Caco-2 (cell line): Measurements from ENCODE around the gene RPRD1A. TPM values are rescaled to one million over a fixed set of nuclear protein-coding genes. Genes with fewer than 3 reads are reported as not detected.

Experiments used
- BruUV-seq: library from RNA; stranded (reverse); fragments of 400-500 nt; replicated peaks from 2 replicates; lab custom pipeline; 2021; lab: Mats Ljungman, UMichigan
- CTCF ChIA-PET: fragments of 300-600 bp; sonication (Branson Sonifier 250); formaldehyde crosslinking; loops from one replicate; lab custom pipeline; 2022; ENCODE audit warnings: antibody characterized with exemption; lab: Charles Lee
- POLR2A ChIA-PET: fragments of 300-600 bp; sonication (Branson Sonifier 250); formaldehyde crosslinking; loops from one replicate; lab custom pipeline; 2022; ENCODE audit warnings: antibody characterized with exemption; lab: Charles Lee
- DNase-seq, 2 experiments: peaks; one replicate each; pipeline versions ENCODE4 v3.0.0 to v3.0.0-alpha.2; 2020 to 2022
- H3K27me3 ChIP-seq: replicated peaks from 2 replicates; pipeline ENCODE4 v1.6.0; 2011; ENCODE audit warnings: low read length; ENCODE audit not compliant: control insufficient read depth, insufficient read depth
- H3K36me3 ChIP-seq: 2 replicates; pipeline ENCODE4 v1.5.1; 2011; ENCODE audit warnings: low read length; ENCODE audit not compliant: control insufficient read depth, insufficient read depth
- H3K4me1 ChIP-seq: fragments of 250-450 bp; sonication (Bioruptor Pico); 2 replicates; pipeline ENCODE4 v1.5.1; 2020; ENCODE audit warnings: mild to moderate bottlenecking
- H3K4me3 ChIP-seq: 2 replicates; pipeline ENCODE4 v1.5.1; 2011; ENCODE audit warnings: low read depth, mild to moderate bottlenecking, control low read depth, low read length
- H3K9me3 ChIP-seq: fragments of 250-450 bp; sonication (Bioruptor Pico); 2 replicates; pipeline ENCODE4 v1.5.1; 2020; ENCODE audit warnings: mild to moderate bottlenecking, moderate library complexity
- H3K27ac Mint-ChIP-seq: one replicate; pipeline ENCODE4 v1.8.0; 2022; ENCODE audit warnings: mixed read lengths; ENCODE audit not compliant: unreplicated experiment
- H3K27me3 Mint-ChIP-seq: one replicate; pipeline ENCODE4 v1.8.0; 2022; ENCODE audit warnings: mixed read lengths; ENCODE audit not compliant: insufficient read depth, unreplicated experiment
- H3K36me3 Mint-ChIP-seq: one replicate; pipeline ENCODE4 v1.8.0; 2022; ENCODE audit warnings: mild to moderate bottlenecking, mixed read lengths; ENCODE audit not compliant: insufficient read depth, unreplicated experiment
- H3K4me1 Mint-ChIP-seq: one replicate; pipeline ENCODE4 v1.8.0; 2022; ENCODE audit warnings: low read depth, mixed read lengths; ENCODE audit not compliant: unreplicated experiment
- H3K4me3 Mint-ChIP-seq: one replicate; pipeline ENCODE4 v1.8.0; 2022; ENCODE audit warnings: mild to moderate bottlenecking, moderate library complexity, mixed read lengths; ENCODE audit not compliant: unreplicated experiment
- H3K9me3 Mint-ChIP-seq: one replicate; pipeline ENCODE4 v1.8.0; 2022; ENCODE audit warnings: mixed read lengths; ENCODE audit not compliant: unreplicated experiment
- intact Hi-C: fragments of 100-400 bp; cut with micrococcal nuclease; formaldehyde crosslinking; loops from one replicate; pipeline ENCODE4 v1.10.0; 2022; ENCODE audit not compliant: unreplicated experiment
- total RNA-seq: library from RNA; stranded (reverse); gene quantifications from 2 replicates; pipeline ENCODE4 v1.2.3, GENCODE V29; 2022
- TF ChIP-seq, protein P1 (sequence below), 2 experiments: fragments of 200-600 bp in 1 of 2; IDR thresholded peaks; 1 replicate in 1 of 2; 2 replicates in 1 of 2; pipeline versions ENCODE4 v1.5.1 to v1.8.0; 2011 to 2022; ENCODE audit warnings: antibody characterized with exemption in 1 of 2, control low read depth in 1 of 2, inconsistent platforms in 1 of 2, low read depth in 1 of 2, low read length in 1 of 2, mild to moderate bottlenecking in 1 of 2, moderate library complexity in 1 of 2; ENCODE audit not compliant: insufficient read depth in 1 of 2, severe bottlenecking in 1 of 2, unreplicated experiment in 1 of 2

Gene RPRD1A
- total RNA-seq, 1 experiment from 2014 or later, result 18.9 TPM

DNA sequence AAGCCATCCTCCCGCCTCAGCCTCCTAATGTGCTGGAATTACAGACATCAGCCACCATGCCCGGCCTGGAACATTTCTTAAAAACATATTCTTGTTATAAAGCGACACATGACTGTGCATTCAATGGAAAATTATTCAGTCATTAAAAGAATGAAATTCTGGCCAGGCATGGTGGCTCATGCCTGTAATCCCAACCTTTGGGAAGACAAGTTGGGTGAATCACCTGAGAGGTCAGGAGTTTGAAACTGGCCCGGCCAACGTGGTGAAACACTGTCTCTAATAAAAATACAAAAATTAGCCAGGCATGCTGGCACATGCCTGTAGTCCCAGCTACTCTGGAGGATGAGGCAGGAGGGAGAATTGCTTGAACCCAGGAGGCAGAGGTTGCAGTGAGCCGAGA is 21.6 kb upstream of the RPRD1A start:
- no peaks in the 10 kb centered on the region for H3K9me3 Mint-ChIP-seq
- DNase-seq, result no peak
- Histone ChIP-seq H3K36me3 (no peaks in the 10 kb centered on the region), H3K4me1 (no peaks in the 10 kb centered on the region), H3K4me3 (no peak overlapping the region), H3K9me3 (no peaks in the 10 kb centered on the region), H3K27me3 (no peaks in the 10 kb centered on the region)
- no peak overlapping the region for H3K27ac Mint-ChIP-seq
- ChIA-PET CTCF (no interaction called here), POLR2A (no interaction called here)
- TF ChIP-seq, protein P1, sequence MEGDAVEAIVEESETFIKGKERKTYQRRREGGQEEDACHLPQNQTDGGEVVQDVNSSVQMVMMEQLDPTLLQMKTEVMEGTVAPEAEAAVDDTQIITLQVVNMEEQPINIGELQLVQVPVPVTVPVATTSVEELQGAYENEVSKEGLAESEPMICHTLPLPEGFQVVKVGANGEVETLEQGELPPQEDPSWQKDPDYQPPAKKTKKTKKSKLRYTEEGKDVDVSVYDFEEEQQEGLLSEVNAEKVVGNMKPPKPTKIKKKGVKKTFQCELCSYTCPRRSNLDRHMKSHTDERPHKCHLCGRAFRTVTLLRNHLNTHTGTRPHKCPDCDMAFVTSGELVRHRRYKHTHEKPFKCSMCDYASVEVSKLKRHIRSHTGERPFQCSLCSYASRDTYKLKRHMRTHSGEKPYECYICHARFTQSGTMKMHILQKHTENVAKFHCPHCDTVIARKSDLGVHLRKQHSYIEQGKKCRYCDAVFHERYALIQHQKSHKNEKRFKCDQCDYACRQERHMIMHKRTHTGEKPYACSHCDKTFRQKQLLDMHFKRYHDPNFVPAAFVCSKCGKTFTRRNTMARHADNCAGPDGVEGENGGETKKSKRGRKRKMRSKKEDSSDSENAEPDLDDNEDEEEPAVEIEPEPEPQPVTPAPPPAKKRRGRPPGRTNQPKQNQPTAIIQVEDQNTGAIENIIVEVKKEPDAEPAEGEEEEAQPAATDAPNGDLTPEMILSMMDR (IDR thresholded peaks at IDR 0.05; ENCODE audit: insufficient read depth in 1 of 2, low read depth in 1 of 2, low read length in 1 of 2, severe bottlenecking in 1 of 2, unreplicated experiment in 1 of 2), result no peak
- H3K4me1 Mint-ChIP-seq, result no peaks in the 10 kb centered on the region
- peaks cover 6% of the 10 kb centered on the region for H3K27me3 Mint-ChIP-seq
- BruUV-seq, result no TSS peak
- H3K36me3 Mint-ChIP-seq, result no peaks in the 10 kb centered on the region
- H3K4me3 Mint-ChIP-seq, result no peak overlapping the region
- intact Hi-C loops, result no loop called here

DNA sequence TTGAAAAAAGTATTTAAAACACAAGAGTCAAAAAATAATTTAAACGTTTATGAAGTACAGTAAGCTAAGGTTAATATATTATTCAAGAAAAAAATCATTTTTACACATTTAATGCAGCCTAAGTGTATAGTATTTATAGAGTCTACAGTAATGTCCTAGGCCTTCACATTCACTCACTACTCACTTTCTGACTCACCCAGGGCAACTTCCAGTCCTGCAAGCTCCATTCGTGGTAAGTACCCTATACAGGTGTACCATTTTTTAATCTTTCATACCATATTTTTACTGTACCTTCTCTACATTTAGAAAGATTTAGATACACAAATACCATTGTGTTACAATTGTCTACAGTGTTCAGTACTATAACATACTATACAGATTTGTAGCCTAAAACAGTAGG is 20.9 kb upstream of the RPRD1A start:
- H3K36me3 Mint-ChIP-seq, result no peaks in the 10 kb centered on the region
- DNase-seq, result no peak
- POLR2A ChIA-PET, result no interaction called here
- Histone ChIP-seq H3K4me3 (no peak overlapping the region), H3K36me3 (no peaks in the 10 kb centered on the region), H3K27me3 (no peaks in the 10 kb centered on the region), H3K4me1 (no peaks in the 10 kb centered on the region), H3K9me3 (no peaks in the 10 kb centered on the region)
- no peaks in the 10 kb centered on the region for H3K9me3 Mint-ChIP-seq
- BruUV-seq, result no TSS peak
- TF ChIP-seq, protein P1 (IDR thresholded peaks at IDR 0.05; ENCODE audit: insufficient read depth in 1 of 2, low read depth in 1 of 2, low read length in 1 of 2, severe bottlenecking in 1 of 2, unreplicated experiment in 1 of 2), result no peak
- no peak overlapping the region for H3K27ac Mint-ChIP-seq
- H3K27me3 Mint-ChIP-seq, result peaks cover 3% of the 10 kb centered on the region
- CTCF ChIA-PET, result no interaction called here
- no peaks in the 10 kb centered on the region for H3K4me1 Mint-ChIP-seq
- H3K4me3 Mint-ChIP-seq, result no peak overlapping the region
- intact Hi-C loops, result no loop called here

DNA sequence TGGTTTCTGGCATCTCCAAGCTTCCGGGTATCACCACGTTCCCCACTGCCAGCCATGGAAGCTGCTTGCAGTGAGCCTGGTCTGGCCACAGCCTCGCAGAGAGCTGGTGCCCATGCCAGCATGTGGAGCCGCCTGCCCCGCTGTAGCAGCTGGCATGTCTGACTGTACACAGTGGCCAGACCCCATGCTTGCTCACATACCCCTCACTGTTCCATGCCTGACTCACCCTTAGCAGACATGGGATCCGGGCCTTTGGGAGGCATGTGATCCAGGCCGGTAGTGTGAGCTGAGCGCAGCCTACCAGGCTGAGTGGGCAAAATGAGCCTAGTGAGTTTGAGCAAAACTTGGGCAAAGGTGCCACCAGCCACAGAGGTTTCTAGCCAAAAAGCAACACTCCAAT is 18.8 kb upstream of the RPRD1A start:
- H3K4me3 ChIP-seq, result no peak overlapping the region
- BruUV-seq, result no TSS peak
- TF ChIP-seq, protein P1 (IDR thresholded peaks at IDR 0.05; ENCODE audit: insufficient read depth in 1 of 2, low read depth in 1 of 2, low read length in 1 of 2, severe bottlenecking in 1 of 2, unreplicated experiment in 1 of 2), result no peak
- intact Hi-C loops, result no loop called here
- no peaks in the 10 kb centered on the region for H3K36me3 ChIP-seq
- ChIA-PET POLR2A (no interaction called here), CTCF (no interaction called here)
- no peaks in the 10 kb centered on the region for H3K9me3 ChIP-seq
- Mint-ChIP-seq H3K36me3 (no peaks in the 10 kb centered on the region), H3K27me3 (peaks cover 3% of the 10 kb centered on the region), H3K4me3 (no peak overlapping the region), H3K27ac (no peak overlapping the region), H3K9me3 (peaks cover 10% of the 10 kb centered on the region), H3K4me1 (no peaks in the 10 kb centered on the region)
- no peaks in the 10 kb centered on the region for H3K4me1 ChIP-seq
- H3K27me3 ChIP-seq, result no peaks in the 10 kb centered on the region
- DNase-seq, result no peak
